ENCODE data around the gene SHLD2.
"Not testable (repeated sequence)": the region's sequence is repeated elsewhere in the genome, so short reads cannot be mapped to it uniquely, and the experiment has no call there.

DNA sequence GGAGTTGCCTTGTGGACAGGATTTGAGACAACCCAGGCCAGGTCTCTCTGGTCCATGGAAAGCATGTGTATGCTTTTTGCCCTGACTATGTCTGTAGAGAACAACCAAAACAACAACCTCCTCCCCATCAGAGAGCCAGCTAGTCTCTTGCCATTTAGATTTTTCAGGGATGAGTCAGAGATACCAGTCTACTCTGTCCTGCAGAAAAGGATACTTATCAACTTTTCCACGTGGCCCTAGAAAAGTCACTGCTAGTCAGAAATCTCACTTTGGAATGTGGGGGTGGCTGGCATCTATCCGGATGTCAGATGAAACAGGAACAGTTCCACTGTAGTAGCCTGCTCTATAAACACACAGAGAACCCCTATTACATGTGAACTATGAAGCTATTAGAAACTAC lies 116.8 kb downstream of the SHLD2 start:
- TF ChIP-seq, protein P1, sequence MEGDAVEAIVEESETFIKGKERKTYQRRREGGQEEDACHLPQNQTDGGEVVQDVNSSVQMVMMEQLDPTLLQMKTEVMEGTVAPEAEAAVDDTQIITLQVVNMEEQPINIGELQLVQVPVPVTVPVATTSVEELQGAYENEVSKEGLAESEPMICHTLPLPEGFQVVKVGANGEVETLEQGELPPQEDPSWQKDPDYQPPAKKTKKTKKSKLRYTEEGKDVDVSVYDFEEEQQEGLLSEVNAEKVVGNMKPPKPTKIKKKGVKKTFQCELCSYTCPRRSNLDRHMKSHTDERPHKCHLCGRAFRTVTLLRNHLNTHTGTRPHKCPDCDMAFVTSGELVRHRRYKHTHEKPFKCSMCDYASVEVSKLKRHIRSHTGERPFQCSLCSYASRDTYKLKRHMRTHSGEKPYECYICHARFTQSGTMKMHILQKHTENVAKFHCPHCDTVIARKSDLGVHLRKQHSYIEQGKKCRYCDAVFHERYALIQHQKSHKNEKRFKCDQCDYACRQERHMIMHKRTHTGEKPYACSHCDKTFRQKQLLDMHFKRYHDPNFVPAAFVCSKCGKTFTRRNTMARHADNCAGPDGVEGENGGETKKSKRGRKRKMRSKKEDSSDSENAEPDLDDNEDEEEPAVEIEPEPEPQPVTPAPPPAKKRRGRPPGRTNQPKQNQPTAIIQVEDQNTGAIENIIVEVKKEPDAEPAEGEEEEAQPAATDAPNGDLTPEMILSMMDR (IDR thresholded peaks at IDR 0.05), result not testable (repeated sequence)
- TF ChIP-seq POLR2AphosphoS5 (IDR thresholded peaks at IDR 0.05; ENCODE audit: low read depth, low read length); SIN3A (IDR thresholded peaks at IDR 0.05; ENCODE audit: borderline replicate concordance, insufficient read depth, low read depth, low read length); TCF7L2 (IDR thresholded peaks at IDR 0.05; ENCODE audit: low read depth, low read length): not testable (repeated sequence)
- TF ChIP-seq, protein P2, sequence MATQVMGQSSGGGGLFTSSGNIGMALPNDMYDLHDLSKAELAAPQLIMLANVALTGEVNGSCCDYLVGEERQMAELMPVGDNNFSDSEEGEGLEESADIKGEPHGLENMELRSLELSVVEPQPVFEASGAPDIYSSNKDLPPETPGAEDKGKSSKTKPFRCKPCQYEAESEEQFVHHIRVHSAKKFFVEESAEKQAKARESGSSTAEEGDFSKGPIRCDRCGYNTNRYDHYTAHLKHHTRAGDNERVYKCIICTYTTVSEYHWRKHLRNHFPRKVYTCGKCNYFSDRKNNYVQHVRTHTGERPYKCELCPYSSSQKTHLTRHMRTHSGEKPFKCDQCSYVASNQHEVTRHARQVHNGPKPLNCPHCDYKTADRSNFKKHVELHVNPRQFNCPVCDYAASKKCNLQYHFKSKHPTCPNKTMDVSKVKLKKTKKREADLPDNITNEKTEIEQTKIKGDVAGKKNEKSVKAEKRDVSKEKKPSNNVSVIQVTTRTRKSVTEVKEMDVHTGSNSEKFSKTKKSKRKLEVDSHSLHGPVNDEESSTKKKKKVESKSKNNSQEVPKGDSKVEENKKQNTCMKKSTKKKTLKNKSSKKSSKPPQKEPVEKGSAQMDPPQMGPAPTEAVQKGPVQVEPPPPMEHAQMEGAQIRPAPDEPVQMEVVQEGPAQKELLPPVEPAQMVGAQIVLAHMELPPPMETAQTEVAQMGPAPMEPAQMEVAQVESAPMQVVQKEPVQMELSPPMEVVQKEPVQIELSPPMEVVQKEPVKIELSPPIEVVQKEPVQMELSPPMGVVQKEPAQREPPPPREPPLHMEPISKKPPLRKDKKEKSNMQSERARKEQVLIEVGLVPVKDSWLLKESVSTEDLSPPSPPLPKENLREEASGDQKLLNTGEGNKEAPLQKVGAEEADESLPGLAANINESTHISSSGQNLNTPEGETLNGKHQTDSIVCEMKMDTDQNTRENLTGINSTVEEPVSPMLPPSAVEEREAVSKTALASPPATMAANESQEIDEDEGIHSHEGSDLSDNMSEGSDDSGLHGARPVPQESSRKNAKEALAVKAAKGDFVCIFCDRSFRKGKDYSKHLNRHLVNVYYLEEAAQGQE (IDR thresholded peaks at IDR 0.05; ENCODE audit: insufficient read depth in 1 of 2, low read depth in 2 of 2, low read length in 1 of 2), result not testable (repeated sequence)
